Heart right ventricle (tissue), 16 donors: Measurements from ENCODE around the gene TTBK1. TPM values are rescaled to one million over a fixed set of nuclear protein-coding genes. Genes with fewer than 3 reads are reported as not detected.
A peak's percentile ranks its signal among the peaks of the same experiment; 100 is the strongest.

Source experiments
- ATAC-seq, 8 donors: fragments of 200-7000 bp; cut with Tn5 transposase; one replicate each; pipeline ENCODE4 v1.9.1; 2020; ENCODE audit warnings: mild to moderate bottlenecking in 8 of 8, moderate library complexity in 8 of 8, moderate number of reproducible peaks in 1 of 8
- DNase-seq, 2 donors: peaks; one replicate each; pipeline ENCODE4 v3.0.0-alpha.2; 2020
- H3K27ac ChIP-seq, 10 donors: fragments of 200-600 bp; sonication (generic) in 2 of 10; one replicate each; pipeline versions ENCODE4 v1.5.0 to v1.8.0; 2020 to 2022; ENCODE audit warnings: mild to moderate bottlenecking in 3 of 10
- H3K27me3 ChIP-seq, 7 donors: fragments of 200-600 bp; one replicate each; pipeline ENCODE4 v1.8.0; 2021 to 2022; ENCODE audit warnings: mild to moderate bottlenecking in 2 of 7
- H3K36me3 ChIP-seq, 9 donors: fragments of 200-600 bp; sonication (generic) in 1 of 9; one replicate each; pipeline versions ENCODE4 v1.5.0 to v1.8.0; 2020 to 2022; ENCODE audit warnings: mild to moderate bottlenecking in 2 of 9
- H3K4me1 ChIP-seq, 9 donors: fragments of 200-600 bp; sonication (generic) in 1 of 9; one replicate each; pipeline versions ENCODE4 v1.5.0 to v1.8.0; 2020 to 2022; ENCODE audit warnings: mild to moderate bottlenecking in 4 of 9
- H3K4me3 ChIP-seq, 10 donors: fragments of 200-600 bp; sonication (generic) in 2 of 10; one replicate each; pipeline versions ENCODE4 v1.5.0 to v1.8.0; 2020 to 2022; ENCODE audit warnings: mild to moderate bottlenecking in 7 of 10, moderate library complexity in 2 of 10
- H3K9me3 ChIP-seq, 11 donors: fragments of 200-600 bp in 10 of 11; sonication (generic) in 2 of 11; one replicate each; pipeline versions ENCODE4 v1.5.0 to v1.8.0; 2013 to 2022; ENCODE audit warnings: mild to moderate bottlenecking in 2 of 11, control low read depth in 1 of 11, moderate library complexity in 1 of 11
- CTCF ChIP-seq, 9 donors: fragments of 200-600 bp; sonication (generic) in 2 of 9; IDR thresholded peaks; one replicate each; pipeline versions ENCODE4 v1.5.0 to v1.8.0; 2021 to 2022; ENCODE audit warnings: antibody characterized with exemption in 9 of 9, mild to moderate bottlenecking in 5 of 9, moderate library complexity in 1 of 9
- WGBS, 2 donors: extraction: QIAGEN DNeasy Blood & Tissue Kit; methylation state at CpG; one replicate each; pipeline ENCODE4 v1.1.7; 2013; ENCODE audit warnings: inconsistent platforms in 1 of 2; 5-methylcytosine and 5-hydroxymethylcytosine counted together
- intact Hi-C, 10 donors: fragments of 100-400 bp; cut with DNase I; formaldehyde crosslinking; loops; one replicate each; pipeline versions ENCODE4 v1.11.1 to v1.14.2; 2022
- polyA plus RNA-seq, 2 donors: library from polyadenylated mRNA; stranded (reverse); fragments of 200-250 nt; gene quantifications; one replicate each; pipeline ENCODE4 v1.2.3, GENCODE V29; 2013
- total RNA-seq, 10 donors: library from RNA; stranded (reverse); fragmentation: NEBNext Ultra II Directional in 3 of 10; extraction: Animal tissue kit (Norgen Biotek cat#: 25700) in 3 of 10; gene quantifications; one replicate each; pipeline versions ENCODE4 v1.2.1 to v1.2.4, GENCODE V29; 2021 to 2023
- donor health status: Arrhythmogenic right ventricular cardiomyopathy.
- donor health status: ischemic (EF 13 %, LVEDD 7.1; RV severe dilation, severe dysfunction).
- donor health status: healthy with polysubstance abuse.
- donor health status: DM: no; HTN: yes; CAD: no.
- donor health status: DM: no; HTN: no; CAD: no.
- donor health status: ischemic (EF 25% LVEDD 6.9; RV normal size, moderate dysfunction).
- donor health status: ischemic (EF 25% LVEDD 5.7; RV mildly dilated, moderate dysfunction).
- donor health status: healthy.
- donor health status: DM: yes; HTN: yes; CAD: no.
- donor health status: Ischemic cardiomyopathy.
- donor health status: ischemic (EF 35%, LVEDD 5.7; RV mildly dilated, moderate dysfunction).
- donor health status: nonischemic (EF 11% LVEDD 7.7; RV severe dilation, severe dysfunction).
- donor health status: DM: yes; HTN: yes; CAD: no.
- donor health status: PGD.
- donor health status: ischemic (EF 29% LVEDD 5.4; RV normal size, mild dysfunction).
- donor health status: nonischemic (EF 23%, LVEDD 6.1; RV moderate dilation, normal function).

Gene TTBK1
- total and polyA plus RNA-seq, 12 donors: 0.04 to 0.69 (median 0.29) TPM

- Histone ChIP-seq H3K4me3 (peak overlapping the region in 2 of 10 donors; percentile 44 to 52), H3K27ac (no peak overlapping the region), H3K36me3 (no peaks in the 10 kb centered on the region), H3K4me1 (peaks cover 4 to 29% (median 15%) of the 10 kb centered on the region in 9 donors), H3K9me3 (no peaks in the 10 kb centered on the region), H3K27me3 (peaks cover 3 to 65% (median 31%) of the 10 kb centered on the region in 7 donors)
- no peak for TF ChIP-seq CTCF (IDR thresholded peaks at IDR 0.05)
- 82% methylated on average over 10 of the region's 10 CpGs for WGBS, 2 donors
- ATAC-seq (no peak), DNase-seq (no peak)
- intact Hi-C loops: loop anchor here in 1 of 10 donors (10.0 kb wide), 1 partner anchor 60 kb away; no protein-coding TSS in a partner anchor
Measured at GRCh38 chr6:43274127-43274915, 31.0 kb downstream of the TTBK1 start.

GRCh38 chr6:43274916-43275597 is 31.8 kb downstream of the TTBK1 start:
- Histone ChIP-seq H3K27ac (no peak overlapping the region), H3K27me3 (peaks cover 3 to 58% (median 25%) of the 10 kb centered on the region in 7 donors), H3K4me3 (peak overlapping the region in 9 of 10 donors; percentile 28 to 57 (median 48)), H3K36me3 (no peaks in the 10 kb centered on the region), H3K9me3 (no peaks in the 10 kb centered on the region), H3K4me1 (peaks cover 0 to 22% (median 9%) of the 10 kb centered on the region in 9 donors)
- ATAC-seq: peak in 1 of 8 donors; percentile 8
- intact Hi-C loops: loop anchor here in 1 of 10 donors (10.0 kb wide), 1 partner anchor 60 kb away; no protein-coding TSS in a partner anchor
- no peak for DNase-seq
- WGBS, 2 donors: 3 to 5% methylated on average over 54 to 65 of the region's 65 CpGs
- no peak for TF ChIP-seq CTCF (IDR thresholded peaks at IDR 0.05)

GRCh38 chr6:43275801-43276576 is 32.7 kb downstream of the TTBK1 start:
- no peak for ATAC-seq
- Histone ChIP-seq H3K4me1 (peaks cover 0 to 17% (median 8%) of the 10 kb centered on the region in 9 donors), H3K27ac (no peak overlapping the region), H3K9me3 (no peaks in the 10 kb centered on the region), H3K4me3 (peak overlapping the region in 8 of 10 donors; percentile 39 to 57 (median 48)), H3K36me3 (no peaks in the 10 kb centered on the region), H3K27me3 (peaks cover 3 to 57% (median 25%) of the 10 kb centered on the region in 7 donors)
- 29 to 32% methylated on average over 64 of the region's 64 CpGs for WGBS, 2 donors
- intact Hi-C loops: loop anchor here in 1 of 10 donors (10.0 kb wide), 1 partner anchor 59 kb away; no protein-coding TSS in a partner anchor
- TF ChIP-seq CTCF (IDR thresholded peaks at IDR 0.05): no peak
- DNase-seq: no peak
